IPS-15b (cell line): ENCODE data around the gene ITGAE.

Source experiments
- H3K27me3 ChIP-seq: one replicate; pipeline ENCODE4 v1.6.1; 2013; ENCODE audit warnings: low read length; ENCODE audit not compliant: control insufficient read depth, insufficient read depth
- H3K36me3 ChIP-seq: one replicate; pipeline ENCODE4 v1.6.1; 2013; ENCODE audit warnings: low read length; ENCODE audit not compliant: control insufficient read depth, insufficient read depth
- H3K4me1 ChIP-seq: one replicate; pipeline ENCODE4 v1.6.1; 2013; ENCODE audit warnings: mild to moderate bottlenecking, low read length; ENCODE audit not compliant: control insufficient read depth, insufficient read depth
- H3K4me3 ChIP-seq: one replicate; pipeline ENCODE4 v1.5.1; 2013; ENCODE audit warnings: low read depth, low read length
- H3K9ac ChIP-seq: one replicate; pipeline ENCODE4 v1.6.1; 2013; ENCODE audit warnings: low read depth, mild to moderate bottlenecking, low read length
- H3K9me3 ChIP-seq: one replicate; pipeline ENCODE4 v1.6.1; 2013; ENCODE audit warnings: mild to moderate bottlenecking, low read length; ENCODE audit not compliant: control insufficient read depth, insufficient read depth

The ITGAE gene

GRCh38 chr17:3666516-3666915 is 134.5 kb downstream of the ITGAE start:
- Histone ChIP-seq H3K36me3 (peaks cover 16% of the 10 kb centered on the region), H3K4me3 (no peak overlapping the region), H3K9ac (no peak overlapping the region), H3K27me3 (no peaks in the 10 kb centered on the region), H3K4me1 (no peaks in the 10 kb centered on the region), H3K9me3 (no peaks in the 10 kb centered on the region)

DNA sequence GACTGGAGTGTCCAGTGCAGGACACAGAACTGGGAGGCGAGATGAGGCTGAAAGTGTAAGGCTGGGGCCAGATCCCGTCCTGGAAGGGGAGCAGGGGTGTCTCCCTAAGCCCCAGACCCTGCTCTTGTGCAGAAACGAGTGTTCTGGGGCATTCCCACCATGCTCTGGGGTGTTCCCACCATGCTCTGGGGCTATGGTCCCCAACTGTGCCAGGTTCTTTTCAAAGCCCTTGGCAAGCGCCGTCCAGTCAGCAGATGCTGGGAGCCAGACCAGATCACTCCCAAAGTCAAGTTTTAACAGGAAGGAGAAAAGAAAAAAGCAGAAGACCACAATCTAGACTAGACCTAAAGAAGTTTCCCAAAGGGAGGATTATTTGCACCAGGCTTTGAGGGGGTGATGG is 135.2 kb downstream of the ITGAE start:
- Histone ChIP-seq H3K4me1 (no peaks in the 10 kb centered on the region), H3K36me3 (peaks cover 16% of the 10 kb centered on the region), H3K9me3 (no peaks in the 10 kb centered on the region), H3K9ac (no peak overlapping the region), H3K4me3 (no peak overlapping the region), H3K27me3 (no peaks in the 10 kb centered on the region)
